ENCODE results near the gene SELE.

GRCh38 chr1:169690489-169690888, 43.4 kb downstream of the SELE start:
- TF ChIP-seq, protein P1, sequence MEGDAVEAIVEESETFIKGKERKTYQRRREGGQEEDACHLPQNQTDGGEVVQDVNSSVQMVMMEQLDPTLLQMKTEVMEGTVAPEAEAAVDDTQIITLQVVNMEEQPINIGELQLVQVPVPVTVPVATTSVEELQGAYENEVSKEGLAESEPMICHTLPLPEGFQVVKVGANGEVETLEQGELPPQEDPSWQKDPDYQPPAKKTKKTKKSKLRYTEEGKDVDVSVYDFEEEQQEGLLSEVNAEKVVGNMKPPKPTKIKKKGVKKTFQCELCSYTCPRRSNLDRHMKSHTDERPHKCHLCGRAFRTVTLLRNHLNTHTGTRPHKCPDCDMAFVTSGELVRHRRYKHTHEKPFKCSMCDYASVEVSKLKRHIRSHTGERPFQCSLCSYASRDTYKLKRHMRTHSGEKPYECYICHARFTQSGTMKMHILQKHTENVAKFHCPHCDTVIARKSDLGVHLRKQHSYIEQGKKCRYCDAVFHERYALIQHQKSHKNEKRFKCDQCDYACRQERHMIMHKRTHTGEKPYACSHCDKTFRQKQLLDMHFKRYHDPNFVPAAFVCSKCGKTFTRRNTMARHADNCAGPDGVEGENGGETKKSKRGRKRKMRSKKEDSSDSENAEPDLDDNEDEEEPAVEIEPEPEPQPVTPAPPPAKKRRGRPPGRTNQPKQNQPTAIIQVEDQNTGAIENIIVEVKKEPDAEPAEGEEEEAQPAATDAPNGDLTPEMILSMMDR (conservative IDR thresholded peaks at IDR 0.05 in 1 of 2, IDR thresholded peaks at IDR 0.05 in 1 of 2; ENCODE audit: low read depth in 1 of 2, low read length in 2 of 2), result no peak
- no peak for TF ChIP-seq EZH2 (IDR thresholded peaks at IDR 0.05; ENCODE audit: low read length, missing control alignments)
